Esophagus mucosa (tissue), 1 donor: ENCODE data around the gene FAXC. TPM values are rescaled to one million over a fixed set of nuclear protein-coding genes. Genes with fewer than 3 reads are reported as not detected.
"Not testable (repeated sequence)": the region's sequence is repeated elsewhere in the genome, so short reads cannot be mapped to it uniquely, and the experiment has no call there.

ENCODE experiments used
- ATAC-seq: fragments of 200-7000 bp; cut with Tn5 transposase; one replicate; pipeline ENCODE4 v1.9.1; 2020
- total RNA-seq: library from RNA; stranded (reverse); gene quantifications from one replicate; pipeline ENCODE4 v1.2.4, GENCODE V29; 2023
- donor health status: DM: yes; HTN: yes; CAD: no.

FAXC gene
- total RNA-seq, 1 donor from 2014 or later, result 1.6 TPM

- peak; percentile 65 for ATAC-seq
These were observed 11.3 kb downstream of the FAXC start for GRCh38 chr6:99338188-99338587.

GRCh38 chr6:99335298-99335697 is 14.2 kb downstream of the FAXC start:
- ATAC-seq, result not testable (repeated sequence)

GRCh38 chr6:99334526-99335127 is 14.8 kb downstream of the FAXC start:
- ATAC-seq, result peak; percentile 75

GRCh38 chr6:99333068-99333467 is 16.4 kb downstream of the FAXC start:
- no peak for ATAC-seq

- no peak for ATAC-seq
These were observed 17.9 kb downstream of the FAXC start for GRCh38 chr6:99331531-99331930.

GRCh38 chr6:99330159-99330558 is 19.3 kb downstream of the FAXC start:
- ATAC-seq, result peak; percentile 82

- ATAC-seq, result no peak
These were observed 24.5 kb downstream of the FAXC start for GRCh38 chr6:99324996-99325395.

GRCh38 chr6:99318566-99318965 is 30.9 kb downstream of the FAXC start:
- ATAC-seq, result no peak

GRCh38 chr6:99312354-99312753 is 37.1 kb downstream of the FAXC start:
- ATAC-seq, result no peak

- no peak for ATAC-seq
These were observed 38.9 kb downstream of the FAXC start for GRCh38 chr6:99310553-99310952.

GRCh38 chr6:99309557-99309956 is 39.9 kb downstream of the FAXC start:
- ATAC-seq, result no peak

GRCh38 chr6:99308788-99309187 is 40.7 kb downstream of the FAXC start:
- ATAC-seq, result no peak

- ATAC-seq, result no peak
These were observed 42.1 kb downstream of the FAXC start for GRCh38 chr6:99307295-99307907.

- no peak for ATAC-seq
These were observed 43.1 kb downstream of the FAXC start for GRCh38 chr6:99306341-99306740.

GRCh38 chr6:99305021-99305554 is 44.4 kb downstream of the FAXC start:
- ATAC-seq, result no peak

- ATAC-seq, result no peak
These were observed 52.1 kb downstream of the FAXC start for GRCh38 chr6:99297415-99297814.

- ATAC-seq, result no peak
These were observed 52.5 kb downstream of the FAXC start for GRCh38 chr6:99297006-99297405.

GRCh38 chr6:99296261-99296660 is 53.2 kb downstream of the FAXC start:
- no peak for ATAC-seq

GRCh38 chr6:99295276-99295675 is 54.2 kb downstream of the FAXC start:
- no peak for ATAC-seq

GRCh38 chr6:99294786-99295185 is 54.7 kb downstream of the FAXC start:
- ATAC-seq, result no peak

- no peak for ATAC-seq
These were observed 59.8 kb downstream of the FAXC start for GRCh38 chr6:99289701-99290100.

- ATAC-seq, result no peak
These were observed 60.8 kb downstream of the FAXC start for GRCh38 chr6:99288668-99289067.

GRCh38 chr6:99287523-99287922 is 62.0 kb downstream of the FAXC start:
- no peak for ATAC-seq

GRCh38 chr6:99285881-99286280 is 63.6 kb downstream of the FAXC start:
- no peak for ATAC-seq
